ENCODE measurements around the gene PARD3B.

Gene PARD3B

DNA sequence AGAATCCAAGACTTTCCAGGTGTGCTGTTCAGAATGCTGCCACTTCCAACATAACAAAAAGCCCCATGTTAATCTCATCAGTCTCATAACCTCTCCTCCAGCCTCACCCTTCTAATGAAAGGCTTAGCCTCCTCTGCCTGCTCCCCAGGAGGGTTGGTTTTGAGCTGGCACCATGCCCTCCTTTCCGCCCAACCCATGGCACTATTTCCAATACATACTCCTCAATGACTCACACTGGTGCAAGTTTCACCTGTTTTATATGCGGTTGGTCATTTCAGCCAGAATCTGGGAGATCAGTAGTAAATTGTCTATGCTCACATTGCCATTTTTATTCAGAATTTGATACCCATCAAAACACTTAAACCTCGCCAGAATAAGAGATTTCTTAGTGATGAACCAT is 979.4 kb downstream of the PARD3B start:
- no peak for DNase-seq (ENCODE audit: low read depth)

DNA sequence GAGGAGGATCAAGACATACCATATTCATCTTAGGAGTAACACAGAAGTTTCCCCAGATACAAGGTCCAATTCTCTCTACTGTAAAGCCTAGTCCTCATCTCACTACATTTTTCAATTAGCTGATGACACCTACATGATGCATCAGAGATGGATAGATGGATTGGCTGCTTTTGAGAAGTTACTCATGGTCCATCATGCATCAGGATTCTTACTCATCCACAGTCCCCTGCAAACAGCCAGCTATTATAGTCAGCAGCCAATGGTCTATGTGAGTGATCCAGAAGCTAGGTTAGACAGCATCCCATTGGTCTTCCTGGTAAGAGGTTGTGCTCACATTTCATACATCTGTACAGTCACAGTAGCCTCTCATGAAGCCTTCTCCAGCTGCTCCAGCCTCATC is 982.5 kb downstream of the PARD3B start:
- DNase-seq (ENCODE audit: low read depth), result no peak

DNA sequence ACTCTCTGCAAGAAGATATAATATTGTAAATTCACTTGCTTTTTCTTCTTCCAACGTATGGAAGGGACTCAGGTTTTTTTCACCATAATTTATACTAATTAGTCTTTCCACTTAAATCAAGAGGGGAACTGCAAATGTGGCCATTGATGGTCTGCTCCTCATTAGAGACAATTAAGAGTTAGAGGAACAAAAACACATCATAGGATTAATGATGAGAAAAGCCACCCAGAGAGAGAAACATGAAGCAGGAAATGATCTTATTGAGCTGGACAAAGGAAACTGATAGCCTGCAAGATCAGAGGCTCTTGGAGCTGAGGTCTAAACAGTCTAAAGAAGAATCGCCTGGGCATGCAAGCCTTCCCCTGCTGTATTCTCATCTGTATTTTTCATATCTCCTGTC is 985.8 kb downstream of the PARD3B start:
- no peak for DNase-seq (ENCODE audit: low read depth)

DNA sequence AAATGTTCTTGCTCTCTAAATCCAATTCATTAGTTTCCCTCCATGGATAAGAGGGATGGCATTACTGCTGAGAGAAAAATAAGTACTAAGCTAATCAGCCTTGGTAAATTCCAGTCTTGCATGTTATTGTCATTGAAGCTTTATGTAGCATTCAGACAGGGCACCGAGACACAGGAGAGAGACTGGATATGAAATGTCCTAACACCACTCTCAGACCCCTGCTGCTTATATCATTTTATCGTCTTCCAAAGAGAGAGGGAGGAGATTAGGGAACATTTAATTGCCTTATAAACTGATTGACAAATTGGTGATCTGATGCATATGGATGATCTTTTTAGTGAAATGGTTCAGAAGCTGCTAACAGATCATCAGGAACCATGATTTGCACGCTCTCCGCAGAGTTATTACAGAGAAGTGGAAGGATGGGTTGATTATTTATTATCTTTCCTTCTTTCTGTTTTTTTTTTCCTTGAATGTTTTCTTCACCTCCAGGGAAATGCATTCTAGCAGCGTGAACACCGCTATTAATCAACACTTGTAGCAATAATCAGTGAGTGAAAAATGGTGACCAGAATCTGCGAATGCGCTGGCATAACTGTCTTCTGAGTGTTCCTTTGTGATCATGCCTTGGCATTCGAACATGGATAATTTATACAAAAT is 986.3 kb downstream of the PARD3B start:
- no peak for DNase-seq (ENCODE audit: low read depth)

DNA sequence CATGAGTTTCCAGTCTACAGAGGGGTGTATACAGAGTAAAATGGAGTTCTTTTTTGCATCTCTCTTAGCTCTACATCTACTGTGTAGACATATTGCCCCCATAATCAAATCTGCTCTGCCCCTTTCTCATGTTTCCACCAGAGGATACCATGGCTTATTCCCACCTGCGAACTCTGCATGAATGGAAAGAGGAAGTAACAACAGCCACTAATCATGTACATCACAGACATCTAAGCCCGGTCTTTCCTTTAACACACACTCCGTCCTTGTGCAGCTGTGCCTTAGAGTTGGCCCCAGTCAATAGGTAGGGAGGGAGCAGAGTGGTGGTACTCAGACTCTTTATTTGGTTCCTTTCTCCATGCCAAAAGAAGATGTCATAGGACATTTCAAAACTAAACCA is 989.7 kb downstream of the PARD3B start:
- DNase-seq (ENCODE audit: low read depth), result no peak

DNA sequence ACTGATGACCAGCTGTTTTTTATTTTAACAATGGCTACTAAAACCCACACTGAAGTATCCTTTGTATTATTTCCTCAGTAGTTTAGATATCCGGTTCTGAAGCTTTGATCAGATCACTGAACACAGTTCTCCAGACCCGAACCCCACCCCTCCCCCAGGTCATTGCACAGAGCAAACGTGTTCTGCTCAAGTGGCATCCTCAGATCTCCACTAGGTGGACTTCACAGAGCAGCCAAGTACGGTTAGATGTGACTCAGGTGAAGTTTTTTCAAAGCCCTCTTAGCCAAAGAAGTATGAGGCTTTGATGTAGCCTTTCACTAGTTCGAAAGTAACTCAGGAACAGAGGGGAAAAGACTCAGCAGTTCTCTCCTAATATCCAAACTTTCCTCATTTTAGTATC is 994.3 kb downstream of the PARD3B start:
- no peak for DNase-seq (ENCODE audit: low read depth)

DNA sequence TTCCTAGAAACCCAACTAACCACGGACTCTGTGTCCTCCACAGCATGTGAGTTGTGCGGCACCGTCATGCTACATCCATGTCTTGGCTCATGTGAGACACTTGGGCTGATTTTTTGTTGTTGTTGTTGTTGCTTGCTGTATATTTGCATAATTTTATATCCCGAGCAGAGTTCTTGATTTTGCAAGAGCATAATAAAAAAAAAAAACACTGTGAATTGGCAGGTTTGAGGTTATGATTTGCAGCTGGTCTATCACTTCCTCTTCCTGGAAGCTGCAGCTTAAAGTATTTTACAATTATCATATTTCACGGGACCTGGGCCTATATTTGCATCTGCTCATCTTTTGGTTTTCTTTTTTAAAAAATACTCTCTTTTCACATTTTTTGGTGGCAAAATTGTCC is 994.8 kb downstream of the PARD3B start:
- no peak for DNase-seq (ENCODE audit: low read depth)

DNA sequence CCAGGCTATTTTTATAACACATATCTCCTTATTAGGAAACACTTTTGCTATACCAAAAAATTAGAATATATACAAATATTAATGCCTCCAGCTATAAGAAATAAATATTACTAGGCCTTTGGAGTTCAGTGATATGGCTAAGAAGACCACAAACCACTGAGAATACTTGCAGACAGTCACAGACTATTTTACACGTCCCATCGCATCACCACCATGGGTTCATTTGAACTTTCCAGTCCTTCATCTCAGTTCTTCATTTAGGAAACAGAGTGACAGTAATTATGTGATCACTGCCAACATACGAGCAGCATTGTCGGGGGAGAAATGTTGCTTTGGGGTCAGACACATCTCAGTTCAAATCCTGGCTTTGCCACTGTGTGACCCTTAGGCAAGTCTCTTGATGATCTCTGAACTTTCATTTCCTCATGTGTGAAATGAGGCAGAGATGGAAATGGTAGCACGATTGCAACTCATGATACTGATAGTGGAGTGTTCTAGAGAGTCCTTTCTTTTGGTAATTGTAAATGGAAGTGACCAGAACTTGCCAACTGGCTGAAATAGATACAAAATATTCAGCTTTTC is 998.1 kb downstream of the PARD3B start:
- no peak for DNase-seq (ENCODE audit: low read depth)

DNA sequence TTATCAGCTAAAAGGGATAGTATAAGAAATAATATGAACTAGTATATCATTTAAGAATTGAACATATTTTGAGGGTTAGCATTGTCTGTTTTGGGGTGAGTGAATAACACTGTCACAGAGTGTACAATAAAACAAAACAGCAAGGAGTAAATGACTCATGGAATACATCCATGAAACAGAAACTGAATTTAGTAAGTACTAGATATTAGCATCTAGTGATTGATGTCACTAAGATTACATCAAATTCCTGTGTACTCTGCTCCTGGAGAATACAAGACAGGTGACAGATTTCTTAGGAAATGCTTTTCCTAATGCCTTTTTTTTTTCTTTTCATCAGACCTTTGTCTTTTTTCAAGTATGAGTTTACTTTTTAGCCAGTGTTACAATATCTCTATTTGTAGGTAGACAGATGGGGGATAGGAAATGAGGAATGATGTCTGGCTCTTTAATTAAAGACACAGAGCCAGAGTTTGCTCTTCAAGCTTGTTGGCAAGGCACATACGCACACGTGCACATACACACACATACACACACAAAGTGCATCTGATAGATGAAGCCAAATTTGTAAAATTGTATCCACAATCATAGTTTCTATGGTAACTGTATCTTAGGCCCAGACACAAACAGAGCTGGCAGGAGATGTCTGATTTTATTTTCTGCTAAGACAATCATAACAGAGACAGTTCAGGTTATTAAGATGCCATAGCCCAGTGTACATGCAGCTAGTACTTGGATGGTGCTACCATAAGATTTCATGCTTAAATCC is 998.8 kb downstream of the PARD3B start:
- no peak for DNase-seq (ENCODE audit: low read depth)

DNA sequence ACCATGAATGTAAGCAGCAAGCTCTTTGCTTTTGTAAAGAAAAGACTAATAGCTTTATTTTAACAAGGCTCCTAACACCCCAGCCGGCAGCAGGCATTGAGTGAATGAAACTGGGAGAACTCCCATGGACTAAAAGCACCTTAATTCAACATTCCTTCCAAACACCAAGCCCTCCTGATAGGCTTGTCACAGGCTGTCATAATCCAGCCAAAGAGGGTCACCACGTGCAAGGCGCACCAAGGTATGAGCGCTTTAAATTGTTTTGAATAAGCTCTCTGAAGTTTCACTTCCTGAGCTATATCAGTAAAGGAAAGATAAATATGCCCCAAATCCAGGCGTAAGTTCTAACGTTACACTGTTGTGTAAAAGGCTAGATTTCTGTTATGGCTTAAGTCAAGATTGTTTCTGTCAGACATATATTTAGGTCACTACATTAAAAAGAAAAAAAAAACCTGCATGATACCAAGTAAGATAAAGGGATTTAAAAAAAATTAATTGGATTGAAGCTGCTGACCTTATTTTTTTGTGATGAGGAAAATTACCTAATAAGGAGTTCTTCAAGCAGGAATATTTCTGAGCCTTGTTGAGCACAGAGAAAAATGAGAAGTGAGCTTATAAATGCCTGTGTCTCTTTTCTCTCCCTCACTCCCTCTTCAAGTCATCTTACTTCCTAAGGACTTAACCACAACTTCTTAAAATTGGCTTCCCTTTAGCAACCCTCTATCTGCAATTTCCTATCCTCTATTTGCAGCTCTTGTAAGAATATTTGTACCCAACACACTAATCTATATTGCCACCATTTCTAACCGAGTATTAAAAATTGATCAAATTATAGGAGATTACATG is 1000.9 kb downstream of the PARD3B start:
- DNase-seq (ENCODE audit: low read depth), result no peak

DNA sequence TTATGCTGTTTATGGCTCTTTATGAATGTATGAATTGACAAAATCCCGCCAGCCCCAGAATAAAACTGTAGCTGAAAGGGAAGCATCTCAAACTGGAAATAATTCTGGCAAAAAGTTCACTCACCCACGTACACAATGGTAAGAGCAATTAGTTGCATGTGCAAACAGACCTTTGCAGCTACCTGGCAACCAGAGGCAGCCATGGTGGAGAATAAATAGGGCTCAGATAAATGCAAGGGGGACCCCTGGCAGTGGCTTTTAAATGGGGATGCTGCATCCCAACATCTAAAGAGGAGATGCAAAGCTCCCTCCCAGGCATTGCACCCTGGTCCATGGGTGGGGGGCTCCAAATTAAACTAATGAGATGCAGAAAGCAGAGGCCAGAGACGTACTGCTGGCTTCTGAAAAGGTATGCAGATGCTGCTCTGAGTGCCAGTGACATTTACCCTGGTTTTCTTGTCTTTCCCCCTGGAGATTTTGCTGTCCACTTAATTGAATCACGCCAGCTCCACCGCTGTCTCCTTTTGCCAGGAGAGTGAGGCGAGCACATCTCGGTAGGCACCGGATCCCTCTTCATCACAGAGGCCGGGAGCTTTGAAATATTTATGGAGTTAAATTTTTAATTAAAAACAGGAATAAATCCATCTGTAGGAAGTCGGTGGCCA is 1010.4 kb downstream of the PARD3B start:
- DNase-seq (ENCODE audit: low read depth), result no peak

DNA sequence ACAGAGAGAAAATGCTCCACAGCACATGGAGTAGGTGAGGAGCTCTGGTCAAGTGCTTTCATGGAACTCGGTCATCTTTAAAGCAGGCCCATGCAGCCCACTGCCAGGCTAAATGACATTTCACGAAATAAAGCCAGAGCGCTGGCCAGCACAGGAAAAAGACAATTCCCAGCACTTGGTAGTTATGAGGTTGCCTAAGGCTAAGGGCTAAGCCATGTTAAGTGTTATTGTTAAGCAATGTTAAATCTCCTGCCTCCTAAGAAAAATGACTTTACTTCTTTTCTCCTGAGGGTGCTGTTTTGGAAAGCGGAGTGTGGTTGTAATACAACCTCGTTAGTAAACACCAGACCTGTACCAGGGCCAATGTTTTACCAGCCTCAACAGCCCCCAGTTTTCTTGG is 1011.1 kb downstream of the PARD3B start:
- no peak for DNase-seq (ENCODE audit: low read depth)

DNA sequence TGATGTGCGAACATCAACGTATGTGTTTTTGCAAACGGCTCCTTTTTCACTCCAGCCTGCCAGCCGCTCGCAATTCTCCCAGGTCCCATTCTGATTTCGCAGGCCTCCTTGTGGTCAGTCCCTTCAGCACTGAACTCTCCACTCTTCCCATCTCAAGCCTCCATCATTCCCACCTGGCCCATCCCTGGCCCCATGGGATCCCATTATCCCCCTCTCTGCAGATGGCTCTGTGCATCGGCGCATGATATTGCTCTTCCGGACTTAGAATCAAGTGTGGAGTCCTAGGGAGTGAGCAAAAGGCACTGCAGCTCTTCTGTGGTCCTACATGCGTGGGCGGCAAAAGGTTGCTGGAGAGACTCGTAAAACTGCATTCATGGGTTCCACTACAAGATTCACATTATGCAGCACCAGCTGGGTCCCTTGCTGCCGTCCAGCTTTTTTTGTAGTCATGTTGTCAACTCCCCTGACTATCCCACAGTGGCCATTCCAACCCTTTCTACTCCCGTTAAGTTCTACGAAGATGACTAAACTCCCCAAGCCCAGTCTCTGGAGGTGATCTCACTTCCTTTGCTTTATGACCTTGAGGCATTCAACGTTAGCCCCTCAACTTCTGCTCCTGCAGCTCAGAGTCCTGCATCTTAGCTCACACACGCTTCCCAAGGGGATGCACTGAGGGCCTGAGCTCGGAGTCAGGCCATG is 1011.7 kb downstream of the PARD3B start:
- DNase-seq (ENCODE audit: low read depth), result no peak

DNA sequence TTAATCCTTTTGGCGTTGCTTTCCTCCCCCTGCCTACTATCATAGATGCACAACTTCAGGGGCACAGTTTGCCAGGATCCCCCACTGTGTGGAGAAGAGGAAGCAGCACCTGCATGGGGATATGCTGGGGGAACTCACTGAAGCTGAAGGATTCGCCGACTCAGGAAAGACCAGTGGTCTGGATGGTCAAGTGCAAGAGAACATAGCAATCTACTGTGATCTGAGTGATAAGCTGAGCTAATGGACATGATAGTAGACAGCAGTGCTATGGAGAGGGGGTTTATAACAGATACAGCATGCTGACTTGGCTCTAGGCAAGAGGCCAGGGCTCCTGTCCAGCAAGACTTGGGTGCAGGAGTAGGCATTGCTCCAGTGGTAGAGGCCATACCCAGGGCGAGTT is 1012.6 kb downstream of the PARD3B start:
- DNase-seq (ENCODE audit: low read depth), result no peak

DNA sequence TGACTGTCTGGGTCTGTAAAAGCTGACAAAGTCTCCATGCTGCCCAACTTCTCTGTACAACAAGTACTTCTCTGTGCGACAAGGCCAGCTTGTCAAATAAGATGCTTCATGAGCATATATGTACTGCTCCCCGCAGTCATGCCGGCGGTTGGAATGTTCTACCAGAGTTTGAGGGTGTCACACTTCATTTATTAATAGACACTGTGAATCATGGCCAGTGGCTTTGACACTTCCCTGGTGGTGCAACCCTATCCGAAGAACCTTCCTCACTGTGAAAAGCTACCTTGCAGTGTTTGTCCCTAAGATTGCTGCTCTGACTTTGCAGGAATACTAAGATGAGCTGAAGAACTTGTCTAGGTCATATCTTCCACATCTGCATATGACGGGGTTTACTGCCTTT is 1016.2 kb downstream of the PARD3B start:
- DNase-seq (ENCODE audit: low read depth), result no peak

DNA sequence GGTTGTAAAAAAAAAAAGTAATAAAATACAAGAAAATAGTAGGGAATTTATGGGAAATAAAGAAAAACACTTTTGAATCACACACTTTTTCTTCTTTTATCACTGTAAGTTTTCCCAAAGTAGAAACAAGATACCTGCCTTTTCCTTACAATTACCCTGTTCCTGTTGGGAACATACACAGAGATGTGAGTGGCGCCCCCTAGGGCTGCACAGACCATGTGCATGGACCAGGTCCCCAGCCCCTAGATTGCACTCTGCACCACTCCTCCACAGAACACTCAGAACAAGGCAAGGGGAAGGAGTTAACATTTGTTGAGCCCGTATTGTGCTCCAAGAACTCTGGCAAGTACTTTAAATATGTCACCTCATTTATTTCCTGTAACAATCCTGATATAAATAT is 1018.4 kb downstream of the PARD3B start:
- no peak for DNase-seq (ENCODE audit: low read depth)

DNA sequence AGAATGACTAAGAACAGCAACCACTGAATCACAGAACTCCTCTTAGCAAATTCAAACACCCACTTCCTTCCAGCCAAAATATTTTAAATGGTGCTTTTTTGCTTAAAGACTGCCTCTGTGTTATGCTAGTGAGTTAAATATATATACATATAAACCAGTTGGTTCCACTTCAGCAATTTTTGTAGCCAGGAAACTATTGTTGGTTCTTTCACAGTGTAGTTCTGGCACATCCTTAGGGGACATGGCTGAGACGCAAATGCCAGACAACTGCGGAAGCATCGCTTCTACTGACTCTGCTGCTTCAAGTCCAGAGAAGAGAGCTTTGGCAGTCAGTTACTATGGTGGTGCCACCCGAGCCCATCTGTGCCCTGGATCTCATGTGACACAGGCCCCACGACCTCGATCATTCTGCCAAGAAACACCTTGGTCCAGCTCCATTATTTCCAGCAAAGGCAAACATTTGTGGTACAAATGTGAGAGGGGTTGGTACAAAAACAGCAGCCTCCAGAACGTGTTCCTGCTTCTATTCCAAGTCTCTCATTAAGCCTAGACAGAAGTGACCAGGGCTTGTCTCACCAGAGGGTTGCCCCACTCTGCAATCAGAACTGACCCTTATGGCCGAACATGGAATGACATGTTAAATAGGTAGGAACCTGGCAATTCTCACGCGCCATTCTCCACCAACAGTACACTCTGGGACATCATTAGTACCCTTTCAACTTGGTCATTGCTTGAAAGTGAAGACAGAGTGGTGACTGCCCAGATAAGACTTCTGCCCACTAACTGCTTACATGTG is 1019.3 kb downstream of the PARD3B start:
- no peak for DNase-seq (ENCODE audit: low read depth)

DNA sequence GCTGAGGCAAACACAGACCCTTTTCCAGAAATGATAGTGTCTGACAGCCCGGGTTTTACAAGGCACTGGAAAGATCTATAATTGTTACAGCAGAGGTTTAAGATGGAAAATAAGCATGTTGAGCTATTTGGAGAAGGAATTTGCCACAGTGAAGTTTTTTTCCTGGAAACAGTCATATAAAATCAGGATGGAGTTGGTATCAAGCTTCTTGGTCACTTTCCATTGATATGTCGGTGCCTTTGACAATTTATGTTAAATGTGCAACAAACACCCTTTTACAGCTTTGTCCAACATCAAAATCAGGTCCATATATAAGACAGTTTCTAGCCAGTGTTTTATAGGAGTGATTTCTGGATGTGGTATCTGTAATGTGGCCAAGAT is 1019.9 kb downstream of the PARD3B start:
- DNase-seq (ENCODE audit: low read depth), result no peak

DNA sequence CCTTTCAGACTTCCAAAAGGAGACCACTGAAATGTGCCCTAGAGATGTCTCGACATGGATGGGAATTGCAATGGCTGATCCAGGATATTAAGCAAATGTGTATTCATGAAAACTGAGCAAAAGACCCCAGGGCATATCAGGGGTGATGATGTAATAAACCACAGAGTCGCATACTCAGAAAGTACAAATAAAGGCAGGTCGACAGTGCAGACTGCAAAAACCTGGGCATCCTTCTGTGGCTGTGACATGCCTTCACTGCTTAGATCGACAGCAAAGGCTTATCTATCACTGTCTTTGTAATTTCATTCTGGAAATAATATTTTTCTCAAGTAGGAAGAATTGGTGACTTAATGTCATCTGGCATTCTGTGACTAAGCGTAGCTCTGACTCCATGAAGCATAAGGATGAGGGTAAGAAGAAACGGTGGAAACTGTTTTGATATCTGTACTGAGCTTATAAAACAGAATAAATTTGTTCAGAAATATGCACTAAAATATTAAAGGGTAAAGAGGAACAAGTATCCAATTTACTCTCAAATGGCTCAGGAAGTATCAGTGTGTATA is 1021.4 kb downstream of the PARD3B start:
- no peak for DNase-seq (ENCODE audit: low read depth)

DNA sequence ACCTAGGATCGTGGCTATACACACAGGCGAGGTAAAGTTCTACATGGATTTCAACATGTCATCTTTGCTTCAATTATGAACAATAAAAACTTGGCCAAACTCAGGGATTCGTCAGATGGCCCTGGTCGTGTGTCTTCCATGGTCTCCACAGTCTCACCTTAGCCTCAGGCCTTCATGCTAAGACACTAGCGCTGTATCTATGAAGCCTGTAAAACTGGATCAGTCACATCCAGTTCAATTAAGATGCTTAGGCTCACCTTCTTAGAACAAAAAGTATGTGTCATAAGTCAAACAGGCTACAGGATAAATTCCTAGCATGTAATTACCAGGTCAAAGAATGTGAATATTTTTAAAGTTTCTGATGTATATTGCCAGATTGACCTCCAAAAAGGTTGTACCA is 1023.3 kb downstream of the PARD3B start:
- no peak for DNase-seq (ENCODE audit: low read depth)
